Measurements from ENCODE around the gene FTCD.
"Not testable (repeated sequence)": the region's sequence is repeated elsewhere in the genome, so short reads cannot be mapped to it uniquely, and the experiment has no call there.

Gene FTCD

GRCh38 chr21:46140352-46141003, 14.9 kb downstream of the FTCD start:
- DNase-seq (ENCODE audit: low read depth) = not testable (repeated sequence)

GRCh38 chr21:46139686-46140085, 15.7 kb downstream of the FTCD start:
- no peak for DNase-seq (ENCODE audit: low read depth)

GRCh38 chr21:46138383-46138970, 16.9 kb downstream of the FTCD start:
- no peak for DNase-seq (ENCODE audit: low read depth)

- DNase-seq (ENCODE audit: low read depth) = no peak
Measured at GRCh38 chr21:46137908-46138307, 17.5 kb downstream of the FTCD start.

DNA sequence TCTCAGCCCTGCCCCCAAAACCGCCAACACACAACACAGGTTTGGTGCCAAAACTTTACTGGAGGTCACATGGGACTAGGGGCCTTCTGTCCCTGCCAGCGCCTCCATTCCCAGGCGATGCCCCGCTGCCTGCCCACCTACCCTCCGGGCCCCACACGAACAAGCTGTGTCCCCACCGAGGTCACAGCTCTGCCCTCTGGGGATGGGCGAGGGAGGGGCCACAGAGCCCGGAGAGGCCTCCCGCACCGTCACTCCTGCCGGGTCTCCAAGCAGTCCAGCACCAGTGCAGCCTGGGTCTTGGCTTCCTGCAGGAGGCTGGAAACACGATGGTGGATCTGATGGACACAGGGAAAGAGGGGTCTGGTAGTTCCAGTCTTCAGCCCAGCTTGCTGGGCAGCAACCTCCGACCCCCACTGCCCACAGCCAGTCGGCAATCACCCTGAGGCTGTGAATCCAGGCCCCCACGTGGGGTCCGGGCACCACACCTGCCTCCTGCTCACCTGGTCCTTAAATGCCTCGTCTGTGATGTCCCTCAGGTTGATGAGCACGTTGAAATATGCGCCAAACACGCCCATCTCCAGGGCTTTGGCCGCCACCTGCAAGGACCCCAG, 18.5 kb downstream of the FTCD start:
- DNase-seq (ENCODE audit: low read depth) = no peak

DNA sequence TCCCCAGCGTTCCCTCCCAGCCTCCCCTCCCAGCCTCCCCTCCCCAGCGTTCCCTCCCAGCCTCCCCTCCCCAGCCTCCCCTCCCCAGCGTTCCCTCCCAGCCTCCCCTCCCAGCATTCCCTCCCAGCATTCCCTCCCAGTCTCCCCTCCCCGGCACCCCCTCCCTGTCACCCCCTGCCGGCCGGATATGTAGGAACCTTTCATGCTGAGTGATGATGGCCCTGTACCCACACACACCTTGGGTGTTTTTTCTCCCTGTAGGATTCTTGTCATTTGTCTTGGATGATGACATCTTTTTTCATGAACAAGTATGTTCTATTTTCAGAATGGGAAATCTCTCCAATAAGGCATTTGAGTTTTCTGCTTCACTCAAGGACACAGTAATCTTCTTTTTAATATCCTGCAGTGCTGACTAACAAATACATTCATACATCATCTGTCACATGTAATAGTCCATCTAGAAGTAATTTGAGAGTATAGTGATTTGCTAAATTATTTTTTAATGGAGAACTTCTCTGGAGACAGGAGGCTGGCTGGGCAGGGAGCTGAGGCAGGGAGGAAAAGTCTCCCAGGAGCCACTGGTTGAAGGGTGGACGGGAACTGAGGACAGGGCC, 19.5 kb downstream of the FTCD start:
- DNase-seq (ENCODE audit: low read depth) = no peak

DNA sequence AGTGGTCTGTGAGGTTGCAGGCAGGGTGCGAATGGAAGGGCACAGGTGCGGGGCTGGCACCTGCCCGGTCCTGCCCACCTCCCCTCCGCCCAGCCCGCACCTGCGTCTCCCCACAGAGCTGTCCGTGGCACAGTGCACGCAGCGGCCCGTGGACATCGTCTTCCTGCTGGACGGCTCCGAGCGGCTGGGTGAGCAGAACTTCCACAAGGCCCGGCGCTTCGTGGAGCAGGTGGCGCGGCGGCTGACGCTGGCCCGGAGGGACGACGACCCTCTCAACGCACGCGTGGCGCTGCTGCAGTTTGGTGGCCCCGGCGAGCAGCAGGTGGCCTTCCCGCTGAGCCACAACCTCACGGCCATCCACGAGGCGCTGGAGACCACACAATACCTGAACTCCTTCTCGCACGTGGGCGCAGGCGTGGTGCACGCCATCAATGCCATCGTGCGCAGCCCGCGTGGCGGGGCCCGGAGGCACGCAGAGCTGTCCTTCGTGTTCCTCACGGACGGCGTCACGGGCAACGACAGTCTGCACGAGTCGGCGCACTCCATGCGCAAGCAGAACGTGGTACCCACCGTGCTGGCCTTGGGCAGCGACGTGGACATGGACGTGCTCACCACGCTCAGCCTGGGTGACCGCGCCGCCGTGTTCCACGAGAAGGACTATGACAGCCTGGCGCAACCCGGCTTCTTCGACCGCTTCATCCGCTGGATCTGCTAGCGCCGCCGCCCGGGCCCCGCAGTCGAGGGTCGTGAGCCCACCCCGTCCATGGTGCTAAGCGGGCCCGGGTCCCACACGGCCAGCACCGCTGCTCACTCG, 23.3 kb downstream of the FTCD start:
- DNase-seq (ENCODE audit: low read depth) = no peak

DNA sequence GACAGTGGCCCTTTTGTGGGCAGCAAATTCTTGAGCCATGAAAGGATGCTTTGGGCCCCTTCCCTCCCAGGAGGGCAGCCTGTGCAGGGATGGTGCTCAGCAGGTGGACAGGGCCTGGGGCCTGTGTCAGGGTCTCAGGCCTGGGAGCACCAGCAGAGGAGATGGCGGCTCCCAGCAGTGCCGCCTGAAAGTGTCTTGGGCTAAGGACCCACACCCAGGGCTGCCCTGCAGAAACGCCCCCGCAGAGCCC, 23.9 kb downstream of the FTCD start:
- DNase-seq (ENCODE audit: low read depth) = no peak

- DNase-seq (ENCODE audit: low read depth) = no peak
Measured at GRCh38 chr21:46130831-46131587, 24.4 kb downstream of the FTCD start.

DNA sequence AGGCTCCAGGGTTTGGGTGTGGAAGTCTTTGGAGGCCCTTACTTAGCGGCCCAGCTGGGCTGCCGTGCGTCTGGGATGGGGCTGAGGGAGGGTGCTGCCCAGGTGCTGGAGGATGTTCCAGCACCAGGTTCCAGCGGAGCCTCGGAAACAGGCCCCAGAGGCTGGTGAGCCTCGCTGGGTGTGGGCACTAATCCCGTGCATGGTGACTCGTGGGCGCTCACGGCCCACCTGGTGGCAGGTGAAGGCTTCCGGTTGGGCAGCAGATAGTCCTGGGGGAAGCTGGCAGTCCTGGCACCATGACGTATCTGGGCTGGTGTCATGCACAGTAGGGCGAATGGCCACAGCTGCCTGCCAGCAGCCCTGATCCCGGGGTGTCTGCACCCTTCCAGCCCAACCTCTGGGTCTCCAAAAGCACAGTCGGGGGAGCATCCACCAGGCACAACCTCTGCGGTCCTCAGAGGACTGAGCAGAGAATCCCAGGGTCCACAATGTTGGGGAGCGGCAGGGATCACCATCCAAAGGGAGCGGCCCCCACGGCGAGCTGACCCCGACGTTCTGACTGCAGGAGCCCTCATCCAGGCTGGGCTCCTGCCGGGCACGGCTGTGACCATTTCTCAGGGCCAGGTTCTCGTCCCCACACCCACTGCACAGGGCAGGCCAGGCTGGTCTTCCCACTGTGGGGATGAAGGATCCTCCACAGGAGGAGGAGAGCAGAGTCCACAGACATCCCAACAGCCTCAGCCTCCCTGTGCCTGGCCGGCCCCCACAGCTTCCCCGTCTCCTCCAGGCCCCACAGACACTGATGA, 25.3 kb downstream of the FTCD start:
- no peak for DNase-seq (ENCODE audit: low read depth)

GRCh38 chr21:46128933-46129571, 26.3 kb downstream of the FTCD start:
- no peak for DNase-seq (ENCODE audit: low read depth)

GRCh38 chr21:46128106-46128932, 27.1 kb downstream of the FTCD start:
- no peak for DNase-seq (ENCODE audit: low read depth)

GRCh38 chr21:46127239-46128105, 27.9 kb downstream of the FTCD start:
- DNase-seq (ENCODE audit: low read depth) = no peak

DNA sequence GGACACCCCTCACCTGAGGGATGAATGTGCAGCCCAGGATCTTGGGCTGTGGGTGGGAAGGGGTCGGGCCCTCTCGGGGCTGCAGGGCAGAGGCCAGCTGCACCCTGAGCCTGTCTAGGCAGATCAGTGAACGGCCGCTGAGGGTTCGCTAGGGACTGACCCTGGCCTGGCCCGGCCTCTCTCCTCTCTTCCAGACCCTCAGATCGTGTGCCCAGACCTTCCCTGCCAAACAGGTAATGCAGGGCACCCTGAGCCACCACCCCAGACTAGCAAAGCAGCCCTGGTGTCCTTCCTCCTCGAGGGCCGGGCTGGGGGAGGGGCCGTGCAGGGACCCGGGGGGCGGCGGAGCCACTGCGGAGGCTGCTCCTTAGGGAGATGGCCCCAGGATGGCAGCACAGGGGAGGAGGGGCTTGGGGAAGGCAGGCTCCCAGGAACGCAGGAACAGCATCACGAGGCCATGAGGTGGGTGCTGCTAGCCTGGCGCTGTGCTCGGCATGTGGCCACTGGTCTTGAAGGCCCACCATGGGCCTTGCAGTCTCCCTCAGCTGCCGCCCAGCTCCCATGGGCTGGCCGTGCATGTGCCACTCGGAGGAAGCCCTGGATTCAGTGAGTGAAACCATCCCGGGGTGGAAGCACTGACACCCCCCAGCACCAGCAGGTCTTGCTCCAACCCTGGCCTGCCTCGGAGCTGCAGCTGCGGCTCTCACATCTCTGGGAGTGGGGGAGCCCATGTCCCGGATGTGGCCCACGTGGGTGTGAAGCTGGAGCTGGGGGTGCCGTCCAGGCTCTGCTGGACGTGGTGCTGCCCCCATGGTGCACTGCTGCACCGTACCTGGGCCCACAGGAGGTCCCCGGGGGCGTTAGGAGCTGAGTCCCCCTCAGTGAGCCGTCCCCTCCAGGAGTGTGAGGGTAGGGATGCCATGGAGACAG, 28.8 kb downstream of the FTCD start:
- DNase-seq (ENCODE audit: low read depth) = no peak

- DNase-seq (ENCODE audit: low read depth) = no peak
Measured at GRCh38 chr21:46125846-46126301, 29.5 kb downstream of the FTCD start.

DNA sequence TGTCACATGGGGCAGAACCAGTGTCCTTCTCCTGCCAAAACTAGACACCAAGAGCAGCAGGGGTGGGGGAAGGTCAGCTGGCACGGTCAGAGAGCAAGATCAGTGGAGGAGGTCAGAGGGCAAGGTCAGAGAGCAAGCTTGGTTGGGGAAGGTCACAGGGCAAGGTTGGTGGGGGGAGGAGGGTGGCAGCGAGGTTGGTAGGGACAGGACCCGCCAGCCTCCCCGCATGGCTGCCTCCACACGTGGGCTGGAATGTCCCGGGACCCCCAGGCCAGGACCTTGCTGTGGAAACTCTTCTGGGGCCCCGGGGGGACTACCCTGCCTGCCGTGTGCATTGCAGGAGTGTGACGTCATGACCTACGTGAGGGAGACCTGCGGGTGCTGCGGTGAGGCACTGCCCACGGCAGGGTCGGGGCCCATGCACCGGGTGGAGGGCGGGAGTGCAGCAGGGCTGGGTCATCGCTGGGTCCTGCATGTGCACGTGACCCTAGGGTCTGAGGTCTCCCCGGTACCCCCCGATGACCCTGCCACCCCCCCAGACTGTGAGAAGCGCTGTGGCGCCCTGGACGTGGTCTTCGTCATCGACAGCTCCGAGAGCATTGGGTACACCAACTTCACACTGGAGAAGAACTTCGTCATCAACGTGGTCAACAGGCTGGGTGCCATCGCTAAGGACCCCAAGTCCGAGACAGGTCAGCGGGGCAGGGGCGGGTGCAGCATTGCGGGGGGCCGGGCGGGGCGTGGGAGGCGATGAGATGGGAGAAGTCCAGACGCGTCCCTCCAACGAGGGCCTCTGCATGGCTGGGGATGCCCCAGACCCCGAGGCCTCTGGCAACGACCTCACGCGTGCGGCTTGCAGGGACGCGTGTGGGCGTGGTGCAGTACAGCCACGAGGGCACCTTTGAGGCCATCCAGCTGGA, 30.2 kb downstream of the FTCD start:
- DNase-seq (ENCODE audit: low read depth) = no peak
